Hepatic stellate cell (primary cell): Measurements from ENCODE around the gene HAGH.

Experiments used
- DNase-seq: peaks from one replicate; pipeline ENCODE4 v3.0.0; 2011; ENCODE audit warnings: low spot score

The HAGH gene

GRCh38 chr16:1786242-1787055, 40.2 kb downstream of the HAGH start:
- DNase-seq: no peak

GRCh38 chr16:1785846-1786170, 40.8 kb downstream of the HAGH start:
- no peak for DNase-seq

DNA sequence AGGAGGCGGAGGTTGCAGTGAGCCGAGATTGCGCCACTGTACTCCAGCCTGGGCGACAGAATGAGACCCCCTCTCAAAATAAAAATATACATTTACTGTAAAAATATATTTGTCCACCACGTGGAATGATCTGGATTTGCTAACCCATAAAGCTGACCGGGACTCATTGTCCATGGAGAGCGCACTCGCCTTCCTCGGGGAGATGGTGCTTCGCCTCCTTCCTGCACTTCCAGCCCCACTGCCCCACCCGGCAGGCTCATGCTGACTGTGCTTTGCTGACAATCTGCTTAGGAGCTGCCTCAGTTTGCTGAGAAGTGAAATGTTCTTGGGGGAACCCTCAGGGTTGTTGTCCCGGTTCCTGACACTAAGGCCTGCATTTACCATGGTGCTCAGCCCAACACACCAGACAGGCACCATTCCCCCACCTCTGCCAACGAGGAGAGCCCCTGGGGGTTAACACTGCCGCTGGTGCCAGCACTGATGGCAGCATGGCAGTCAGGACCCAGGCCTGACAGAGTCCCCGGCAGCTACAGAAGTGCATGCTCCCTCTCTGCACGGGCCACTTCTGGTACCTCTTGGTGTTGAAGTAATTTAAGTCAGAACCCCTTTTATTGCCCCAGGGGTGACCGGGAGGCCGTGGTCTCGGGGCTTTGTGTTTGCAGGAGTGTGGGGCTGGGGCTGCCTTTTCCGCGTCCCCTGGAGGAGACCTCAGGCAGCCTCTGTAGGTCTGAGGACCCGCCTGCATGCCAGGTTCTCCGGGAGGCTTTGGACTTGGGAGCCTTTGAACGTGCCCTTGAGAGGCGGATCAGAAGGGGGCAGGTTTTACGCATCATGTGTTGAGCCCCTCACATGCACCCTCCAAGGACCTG, 41.4 kb downstream of the HAGH start:
- DNase-seq: no peak

GRCh38 chr16:1782408-1783264, 44.0 kb downstream of the HAGH start, which contains the start of the genes NUBP2 and SPSB3:
NUBP2 (plus strand) TSS chr16:1782960; CDS start chr16:1783021, 61 bp downstream.
SPSB3 (minus strand) TSS chr16:1782571; CDS start chr16:1781483, 1,088 bp downstream.
- DNase-seq: peak; percentile 100

- peak; percentile 59 for DNase-seq
Observed at GRCh38 chr16:1781758-1782407, 44.7 kb downstream of the HAGH start.

DNA sequence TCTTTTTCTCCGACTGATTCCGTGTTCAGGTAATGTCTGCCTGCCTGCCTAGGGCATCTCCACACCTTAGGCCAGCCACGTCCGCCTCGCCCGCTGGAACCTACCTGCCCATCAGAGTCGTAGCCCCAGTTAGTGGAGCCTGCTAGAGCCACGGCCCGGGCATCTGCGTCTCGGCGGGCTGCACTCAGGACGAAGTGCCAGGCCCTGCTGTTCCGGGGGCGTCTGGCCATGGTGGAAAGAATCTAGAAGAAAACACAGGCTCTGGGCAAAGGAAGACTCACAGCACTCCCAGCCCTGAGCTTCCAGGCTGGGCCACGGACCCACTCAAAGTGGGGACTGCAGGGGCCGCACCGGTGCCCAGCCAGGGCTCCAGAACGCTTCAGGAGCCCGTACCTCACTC, 45.4 kb downstream of the HAGH start:
- no peak for DNase-seq

DNA sequence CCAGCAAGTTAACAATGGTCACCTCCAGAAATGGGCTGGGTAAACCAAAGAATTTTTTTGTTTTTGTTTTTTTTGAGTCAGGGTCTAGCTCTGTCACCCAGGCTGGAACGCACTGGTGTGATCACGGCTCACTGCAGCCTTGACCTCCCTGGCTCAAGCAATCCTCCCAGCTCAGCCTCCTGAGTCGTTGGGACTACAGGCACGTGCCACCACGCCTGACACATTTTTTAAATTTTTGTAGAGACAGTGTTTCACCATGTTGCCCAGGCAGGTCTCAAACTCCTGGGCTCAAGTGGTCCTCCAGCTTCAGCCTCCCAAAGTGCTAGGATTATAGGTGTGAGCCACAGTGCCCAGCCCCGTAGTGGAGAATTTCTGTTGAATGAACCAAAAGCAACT, 46.0 kb downstream of the HAGH start:
- DNase-seq: no peak

DNA sequence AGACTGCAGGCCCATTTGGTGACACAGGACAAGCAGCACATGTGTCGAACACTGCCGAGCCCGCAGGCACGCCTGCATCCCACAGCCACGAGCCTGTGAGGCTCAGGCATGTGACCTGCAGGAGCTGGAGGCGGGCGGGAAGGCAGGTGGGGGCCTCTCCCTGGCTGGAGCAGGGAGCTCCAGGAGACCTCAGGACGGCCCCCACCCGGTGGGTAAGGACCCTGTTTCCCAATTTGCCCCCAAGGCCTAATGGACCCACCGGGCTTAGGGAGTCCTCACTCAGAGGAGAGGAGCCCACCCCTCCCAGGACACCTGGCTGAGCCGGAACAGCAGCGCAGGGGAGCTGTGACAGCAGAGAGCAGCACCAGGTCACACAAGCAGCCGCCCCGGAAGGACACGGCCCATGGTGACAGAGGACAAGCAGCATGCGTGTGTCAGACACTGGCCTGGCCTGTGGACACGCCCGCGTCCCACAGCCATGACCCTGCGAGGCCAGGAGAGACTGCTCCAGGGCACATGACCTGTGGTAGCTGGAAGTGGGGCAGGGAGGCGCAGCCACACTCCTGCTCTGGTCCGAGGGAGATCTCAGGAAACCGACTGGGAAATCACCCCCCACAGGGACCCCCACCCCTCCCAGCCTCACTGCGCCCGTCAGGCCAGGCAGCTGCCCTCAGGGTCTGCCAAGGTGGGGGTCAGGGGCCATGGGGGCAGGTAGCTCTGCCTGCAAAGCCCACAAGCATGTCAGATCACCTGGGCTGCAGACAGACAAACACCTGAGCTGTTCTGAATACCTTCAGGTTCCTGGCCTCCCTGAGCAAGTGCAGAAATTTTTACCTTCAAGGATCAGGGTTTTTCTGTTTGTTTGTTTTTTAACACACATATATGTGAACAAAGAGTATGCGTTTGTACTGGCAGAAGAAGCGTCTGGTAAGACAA, 46.6 kb downstream of the HAGH start:
- no peak for DNase-seq

GRCh38 chr16:1779234-1779701, 47.4 kb downstream of the HAGH start:
- no peak for DNase-seq

DNA sequence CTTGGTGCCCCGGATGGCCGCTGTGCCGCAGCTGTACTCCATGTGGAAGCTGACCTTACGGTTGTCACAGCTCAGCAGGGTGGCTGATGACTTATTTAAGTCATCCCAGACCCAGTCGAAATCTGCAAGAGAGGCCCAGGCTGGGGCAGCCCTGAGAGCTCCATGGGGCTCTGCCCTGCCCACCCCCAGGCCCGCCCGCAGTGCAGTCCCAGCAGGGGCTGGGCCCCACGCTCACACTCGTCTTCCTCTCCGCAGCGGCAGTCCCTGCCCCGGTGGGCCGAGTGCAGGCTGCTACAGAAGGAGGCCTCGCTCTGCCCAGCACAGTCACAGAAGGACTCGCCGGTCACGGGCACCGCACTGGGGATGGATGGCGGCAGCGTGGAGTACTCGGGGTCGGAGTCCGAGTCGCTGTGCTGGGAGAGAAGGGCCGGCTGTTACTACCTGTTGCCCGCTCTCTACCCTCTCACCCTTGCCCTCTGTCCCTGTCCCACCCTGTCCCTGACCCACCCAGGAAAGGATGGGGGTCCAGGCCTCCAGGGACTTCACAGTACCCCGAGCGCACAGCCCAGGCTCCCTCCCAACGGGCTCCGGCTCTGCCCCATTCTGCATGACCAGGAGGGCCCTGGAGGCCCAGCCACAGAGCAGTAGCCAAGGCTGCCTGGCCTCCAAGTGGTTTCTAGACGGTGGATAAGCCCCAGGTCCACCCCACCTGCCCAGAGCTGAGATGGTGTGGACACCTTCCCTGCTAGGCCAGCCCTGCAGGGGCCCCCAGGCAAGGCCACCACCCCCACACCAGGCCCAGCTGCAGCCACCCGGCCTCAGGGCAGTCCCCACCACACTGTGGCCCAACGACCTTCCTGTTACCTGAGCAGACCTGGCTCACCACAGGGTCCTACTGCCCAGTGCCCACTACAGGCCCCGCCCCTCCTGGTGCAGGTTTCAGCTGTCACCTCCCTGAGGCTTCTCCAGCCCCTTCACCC, 48.1 kb downstream of the HAGH start:
- DNase-seq: no peak

DNA sequence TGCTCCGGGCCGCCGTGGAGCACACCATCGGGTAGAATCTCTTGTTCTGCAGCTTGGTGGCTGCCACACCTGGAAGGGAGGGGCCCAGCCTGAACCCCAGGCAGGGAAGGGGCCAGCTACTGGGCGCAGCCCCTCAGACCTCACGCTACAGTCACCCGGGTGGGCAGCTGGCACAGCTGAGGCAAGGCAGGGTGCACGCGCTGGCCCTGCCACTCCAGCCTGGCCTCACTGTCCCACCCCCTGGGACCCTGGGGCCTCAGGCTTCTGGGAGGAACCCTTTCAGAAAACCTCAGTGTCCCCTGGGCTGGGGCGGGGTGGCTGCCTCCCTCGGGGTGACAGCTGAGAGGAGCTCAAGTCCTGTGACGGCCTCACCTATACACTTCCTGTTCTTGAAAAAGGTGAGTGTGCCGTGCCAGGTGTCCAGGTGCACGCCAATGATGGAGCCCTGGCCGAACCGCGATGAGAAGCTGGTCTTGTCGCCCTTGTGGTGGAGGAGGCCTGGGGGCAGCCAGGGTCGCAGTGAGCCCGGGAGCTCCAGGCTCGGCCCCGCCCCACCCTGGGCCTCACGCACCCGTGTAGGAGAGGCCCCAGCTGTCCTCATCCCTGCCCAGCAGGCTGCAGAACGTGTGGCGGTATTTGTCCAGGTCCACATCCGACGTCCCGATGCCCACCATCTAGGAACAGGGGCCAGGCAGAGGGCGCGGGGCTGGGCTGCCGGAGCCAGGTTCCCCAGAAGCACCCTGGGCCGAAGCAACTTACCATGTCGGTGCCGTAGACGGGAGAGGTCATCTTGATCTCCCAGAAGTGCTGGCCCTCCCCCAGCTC, 49.0 kb downstream of the HAGH start:
- no peak for DNase-seq

DNA sequence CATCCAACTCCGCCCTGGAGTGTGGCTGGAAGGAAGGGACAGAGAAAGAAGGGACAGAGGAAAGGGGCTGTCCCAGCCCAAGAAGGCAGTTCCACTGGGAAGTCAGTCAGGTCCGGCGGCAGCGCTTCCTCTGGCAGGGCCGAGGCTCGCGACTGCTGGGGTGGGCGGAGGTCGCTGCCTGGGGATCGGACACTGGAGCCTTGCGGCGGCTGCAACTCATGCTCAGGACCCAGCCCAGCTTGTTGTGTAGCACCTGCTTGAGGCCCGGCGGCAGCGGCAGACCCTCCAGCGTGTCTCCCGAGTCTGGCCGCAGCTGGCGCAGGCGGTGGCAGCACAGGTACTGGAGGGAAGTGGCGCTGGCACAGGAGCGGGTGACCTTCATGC, 49.6 kb downstream of the HAGH start:
- no peak for DNase-seq

DNA sequence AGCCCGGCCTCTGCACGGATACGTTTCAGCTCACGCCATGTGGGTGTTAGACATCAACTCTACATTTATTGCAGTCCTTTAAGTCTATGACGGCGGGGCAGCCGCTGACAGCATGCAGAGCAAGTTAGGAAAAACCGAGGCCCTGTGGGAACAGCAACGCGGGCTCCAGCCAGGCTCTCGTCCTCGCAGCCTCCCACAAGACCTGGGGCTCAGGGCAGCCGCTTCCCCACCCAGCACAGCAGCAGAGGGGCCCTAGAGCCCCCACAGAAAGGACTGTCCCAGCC, 50.0 kb downstream of the HAGH start:
- DNase-seq: no peak

GRCh38 chr16:1775846-1776671, 50.6 kb downstream of the HAGH start:
- no peak for DNase-seq

DNA sequence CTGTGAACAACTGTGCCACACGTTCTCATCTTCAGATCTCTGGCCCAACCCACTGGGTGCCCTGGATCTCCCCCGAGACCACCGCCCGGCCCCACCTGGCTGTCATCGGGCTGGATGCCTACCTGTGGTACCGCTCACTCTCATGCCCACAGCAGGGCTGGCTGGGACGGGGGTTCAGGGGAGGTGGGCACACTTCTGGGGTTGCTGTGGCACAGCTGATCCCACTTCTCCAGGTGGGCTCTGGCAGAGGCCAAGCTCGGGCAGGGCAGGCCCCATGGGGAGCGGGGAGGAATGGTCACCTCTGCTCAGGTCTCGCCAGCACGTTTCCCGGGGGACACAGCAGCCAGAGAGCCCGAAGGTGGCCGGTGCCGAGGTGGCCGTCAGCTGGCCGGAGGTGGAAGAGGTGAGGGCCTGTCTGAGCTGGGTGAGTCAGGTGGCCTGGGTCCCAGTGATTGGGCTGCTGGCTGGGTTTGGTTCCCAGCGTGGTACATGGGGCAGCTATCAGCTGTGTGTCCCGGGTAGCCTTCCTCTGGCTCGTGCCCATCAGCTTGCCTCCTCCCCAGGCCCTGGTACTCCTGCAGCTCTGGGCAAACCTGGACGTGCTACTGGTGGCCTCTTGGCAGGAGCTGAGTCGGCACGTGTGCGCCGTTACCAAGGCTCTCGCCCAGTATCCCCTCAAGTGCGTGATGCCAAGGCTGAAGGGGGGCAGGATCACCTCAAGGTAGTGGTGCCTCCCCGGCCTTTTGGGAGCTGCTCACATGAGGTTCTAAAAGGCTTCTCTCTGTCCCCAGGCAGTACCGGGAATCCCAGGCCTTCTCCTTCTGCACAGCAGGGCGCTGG, 51.4 kb downstream of the HAGH start:
- DNase-seq: no peak

DNA sequence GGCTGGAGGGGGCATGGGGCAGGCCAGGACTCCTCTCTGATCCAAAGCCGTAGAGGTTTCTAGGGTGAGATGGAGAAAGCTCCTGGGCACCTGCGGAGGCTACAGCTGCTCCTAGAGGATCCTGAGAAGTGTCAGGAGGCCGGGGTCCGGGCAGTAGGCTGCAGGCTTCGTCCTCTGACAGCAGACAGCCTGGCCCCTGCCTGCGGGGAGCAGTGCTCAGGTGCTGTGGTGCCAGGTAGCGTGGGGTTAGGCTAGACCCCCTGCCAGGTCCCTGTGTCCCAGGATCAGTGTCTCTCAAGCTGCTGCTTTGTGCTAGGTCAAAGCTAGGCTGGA, 52.2 kb downstream of the HAGH start:
- no peak for DNase-seq
